ENCODE measurements around the gene SPAG16.

SPAG16 gene

GRCh38 chr2:214217136-214217535, 932.9 kb downstream of the SPAG16 start:
- CTCF ChIA-PET, result no interaction called here

DNA sequence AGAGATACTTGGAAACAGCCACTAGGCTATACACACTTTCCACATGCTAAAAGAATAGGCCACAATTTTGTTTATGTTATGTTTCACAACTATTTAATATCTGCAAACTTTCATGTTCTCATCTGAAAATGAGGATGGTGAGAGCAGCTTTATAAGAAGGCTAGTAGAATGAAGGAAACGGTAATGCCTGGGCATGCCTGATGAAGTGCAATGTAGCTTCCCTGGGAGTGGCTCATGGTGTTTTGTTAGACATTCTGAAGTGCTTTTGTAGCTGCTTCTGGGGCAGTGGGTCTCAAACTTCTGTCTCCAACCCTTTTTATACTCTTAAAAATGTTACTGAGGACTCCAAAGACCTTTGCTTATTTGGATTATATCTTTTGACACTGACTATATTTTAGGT, 933.3 kb downstream of the SPAG16 start:
- DNase-seq (ENCODE audit: low read depth, low spot score), result no peak
- ChIA-PET CTCF (no interaction called here), POLR2A (no interaction called here)
- TF ChIP-seq CTCF (IDR thresholded peaks at IDR 0.05; ENCODE audit: insufficient read depth, low read length, missing control alignments), result no peak
- no peak overlapping the region for H3K4me3 ChIP-seq (ENCODE audit: low read depth, low read length)

More at GRCh38 chr2:214217136-214217535, 932.9 kb downstream of the SPAG16 start:
- no peak for TF ChIP-seq CTCF (IDR thresholded peaks at IDR 0.05; ENCODE audit: insufficient read depth, low read length, missing control alignments)
- no peak overlapping the region for H3K4me3 ChIP-seq (ENCODE audit: low read depth, low read length)
- no peak for DNase-seq (ENCODE audit: low read depth, low spot score)
- POLR2A ChIA-PET, result no interaction called here

GRCh38 chr2:214220251-214220650, 936.0 kb downstream of the SPAG16 start:
- ChIA-PET POLR2A (no interaction called here), CTCF (no interaction called here)
- no peak overlapping the region for H3K4me3 ChIP-seq (ENCODE audit: low read depth, low read length)
- no peak for DNase-seq (ENCODE audit: low read depth, low spot score)
- TF ChIP-seq CTCF (IDR thresholded peaks at IDR 0.05; ENCODE audit: insufficient read depth, low read length, missing control alignments), result no peak

GRCh38 chr2:214226061-214226460, 941.8 kb downstream of the SPAG16 start:
- CTCF ChIA-PET, result no interaction called here
- no peak for DNase-seq (ENCODE audit: low read depth, low spot score)
- no peak for TF ChIP-seq CTCF (IDR thresholded peaks at IDR 0.05; ENCODE audit: insufficient read depth, low read length, missing control alignments)

GRCh38 chr2:214232271-214232670, 948.0 kb downstream of the SPAG16 start:
- no peak for DNase-seq (ENCODE audit: low read depth, low spot score)
- ChIA-PET POLR2A (no interaction called here), CTCF (no interaction called here)
- no peak for TF ChIP-seq CTCF (IDR thresholded peaks at IDR 0.05; ENCODE audit: insufficient read depth, low read length, missing control alignments)
- no peak overlapping the region for H3K4me3 ChIP-seq (ENCODE audit: low read depth, low read length)

More at GRCh38 chr2:214226061-214226460, 941.8 kb downstream of the SPAG16 start:
- POLR2A ChIA-PET, result no interaction called here
- H3K4me3 ChIP-seq (ENCODE audit: low read depth, low read length), result no peak overlapping the region

GRCh38 chr2:214233164-214233563, 948.9 kb downstream of the SPAG16 start:
- no peak for TF ChIP-seq CTCF (IDR thresholded peaks at IDR 0.05; ENCODE audit: insufficient read depth, low read length, missing control alignments)
- no peak overlapping the region for H3K4me3 ChIP-seq (ENCODE audit: low read depth, low read length)
- DNase-seq (ENCODE audit: low read depth, low spot score), result no peak
- CTCF ChIA-PET, result no interaction called here
- POLR2A ChIA-PET, result no interaction called here
